H1 (cell line): ENCODE data around the gene ZC3H7B.

Experiments used
- CREB1 ChIP-seq: IDR thresholded peaks from 2 replicates; pipeline ENCODE4 v1.6.1; 2012; ENCODE audit warnings: inconsistent platforms
- JUND ChIP-seq: IDR thresholded peaks from 2 replicates; pipeline ENCODE4 v1.6.1; 2011; ENCODE audit warnings: mild to moderate bottlenecking, improper control_type of control experiment, low read length
- POLR2AphosphoS5 ChIP-seq: IDR thresholded peaks from 2 replicates; pipeline ENCODE4 v1.6.1; 2011; ENCODE audit warnings: low read depth, low read length
- ZNF274 ChIP-seq: IDR thresholded peaks from 2 replicates; pipeline ENCODE4 v1.7.0; 2012; ENCODE audit warnings: low read length, borderline replicate concordance; ENCODE audit errors: extremely low read depth
- TF ChIP-seq, protein P1 (sequence below), 3 experiments: IDR thresholded peaks; 1 replicate in 2 of 3; 2 replicates in 1 of 3; pipeline versions ENCODE4 v1.5.1 to v1.6.1; 2011; ENCODE audit warnings: low read length in 3 of 3, mild to moderate bottlenecking in 3 of 3, inconsistent platforms in 2 of 3, low read depth in 1 of 3, moderate library complexity in 1 of 3; ENCODE audit not compliant: insufficient read depth in 1 of 3; ENCODE audit errors: control extremely low read depth in 1 of 3

DNA sequence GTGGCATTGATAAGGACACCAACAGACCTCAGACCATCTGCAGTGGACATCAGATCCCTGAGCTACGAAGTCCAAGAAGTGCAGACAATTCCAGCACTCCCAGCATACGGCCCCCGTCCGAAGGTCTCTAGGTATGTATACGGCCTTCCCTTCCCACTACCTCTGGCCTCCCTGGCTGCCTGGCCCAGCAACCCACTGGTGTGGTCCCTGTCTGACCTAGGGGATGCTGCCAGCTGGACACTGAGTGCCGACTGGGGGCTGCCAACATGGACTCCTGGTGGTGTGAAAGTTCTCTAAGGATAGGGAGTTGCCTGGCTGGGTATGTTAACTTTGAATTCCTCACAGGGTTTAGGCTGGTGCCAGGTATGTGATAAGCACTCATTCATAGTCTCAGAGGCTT, 62.9 kb downstream of the ZC3H7B start:
- no peak for TF ChIP-seq POLR2AphosphoS5
- TF ChIP-seq, protein P1, sequence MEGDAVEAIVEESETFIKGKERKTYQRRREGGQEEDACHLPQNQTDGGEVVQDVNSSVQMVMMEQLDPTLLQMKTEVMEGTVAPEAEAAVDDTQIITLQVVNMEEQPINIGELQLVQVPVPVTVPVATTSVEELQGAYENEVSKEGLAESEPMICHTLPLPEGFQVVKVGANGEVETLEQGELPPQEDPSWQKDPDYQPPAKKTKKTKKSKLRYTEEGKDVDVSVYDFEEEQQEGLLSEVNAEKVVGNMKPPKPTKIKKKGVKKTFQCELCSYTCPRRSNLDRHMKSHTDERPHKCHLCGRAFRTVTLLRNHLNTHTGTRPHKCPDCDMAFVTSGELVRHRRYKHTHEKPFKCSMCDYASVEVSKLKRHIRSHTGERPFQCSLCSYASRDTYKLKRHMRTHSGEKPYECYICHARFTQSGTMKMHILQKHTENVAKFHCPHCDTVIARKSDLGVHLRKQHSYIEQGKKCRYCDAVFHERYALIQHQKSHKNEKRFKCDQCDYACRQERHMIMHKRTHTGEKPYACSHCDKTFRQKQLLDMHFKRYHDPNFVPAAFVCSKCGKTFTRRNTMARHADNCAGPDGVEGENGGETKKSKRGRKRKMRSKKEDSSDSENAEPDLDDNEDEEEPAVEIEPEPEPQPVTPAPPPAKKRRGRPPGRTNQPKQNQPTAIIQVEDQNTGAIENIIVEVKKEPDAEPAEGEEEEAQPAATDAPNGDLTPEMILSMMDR (IDR thresholded peaks at IDR 0.05; ENCODE audit: control extremely low read depth in 1 of 3, insufficient read depth in 1 of 3, low read depth in 1 of 3, low read length in 3 of 3), result no peak
- TF ChIP-seq JUND, result no peak
- TF ChIP-seq CREB1, result no peak
- no peak for TF ChIP-seq ZNF274
